ENCODE results near the gene MLH3.
"Not testable (repeated sequence)": the region's sequence is repeated elsewhere in the genome, so short reads cannot be mapped to it uniquely, and the experiment has no call there.

The MLH3 gene

GRCh38 chr14:75067765-75068164, 16.5 kb upstream of the MLH3 start:
- DNase-seq (ENCODE audit: extremely low read depth in 1 of 2, low read depth in 1 of 2), result not testable (repeated sequence)

- no peak for DNase-seq (ENCODE audit: extremely low read depth in 1 of 2, low read depth in 1 of 2)
Measured at GRCh38 chr14:75067212-75067611, 15.9 kb upstream of the MLH3 start.

GRCh38 chr14:75066691-75067090, 15.4 kb upstream of the MLH3 start:
- DNase-seq (ENCODE audit: extremely low read depth in 1 of 2, low read depth in 1 of 2), result no peak

GRCh38 chr14:75064205-75064567, 12.9 kb upstream of the MLH3 start:
- DNase-seq (ENCODE audit: extremely low read depth in 1 of 2, low read depth in 1 of 2), result no peak

GRCh38 chr14:75063491-75064204, 12.4 kb upstream of the MLH3 start, which contains the start of gene ACYP1:
ACYP1 (minus strand) TSS chr14:75064024; CDS start chr14:75063553, 471 bp downstream.
- peak; percentile 55 to 79 for DNase-seq (ENCODE audit: extremely low read depth in 1 of 2, low read depth in 1 of 2)

GRCh38 chr14:75063013-75063412, 11.7 kb upstream of the MLH3 start:
- no peak for DNase-seq (ENCODE audit: extremely low read depth in 1 of 2, low read depth in 1 of 2)

- no peak for DNase-seq (ENCODE audit: extremely low read depth in 1 of 2, low read depth in 1 of 2)
Measured at GRCh38 chr14:75060420-75060819, 9.2 kb upstream of the MLH3 start.

GRCh38 chr14:75059642-75060041, 8.4 kb upstream of the MLH3 start:
- DNase-seq (ENCODE audit: extremely low read depth in 1 of 2, low read depth in 1 of 2), result no peak

GRCh38 chr14:75054421-75054820, 3.2 kb upstream of the MLH3 start:
- no peak for DNase-seq (ENCODE audit: extremely low read depth in 1 of 2, low read depth in 1 of 2)

GRCh38 chr14:75053396-75054291, 2.4 kb upstream of the MLH3 start:
- no peak for DNase-seq (ENCODE audit: extremely low read depth in 1 of 2, low read depth in 1 of 2)

- no peak for DNase-seq (ENCODE audit: extremely low read depth in 1 of 2, low read depth in 1 of 2)
Measured at GRCh38 chr14:75051556-75051899, 261 bp upstream of the MLH3 start.

- no peak for DNase-seq (ENCODE audit: extremely low read depth in 1 of 2, low read depth in 1 of 2)
Measured at GRCh38 chr14:75049731-75050201, 1.5 kb downstream of the MLH3 start.

- DNase-seq (ENCODE audit: extremely low read depth in 1 of 2, low read depth in 1 of 2), result no peak
Measured at GRCh38 chr14:75049136-75049535, 2.1 kb downstream of the MLH3 start.

- no peak for DNase-seq (ENCODE audit: extremely low read depth in 1 of 2, low read depth in 1 of 2)
Measured at GRCh38 chr14:75048101-75048500, 3.2 kb downstream of the MLH3 start.

- DNase-seq (ENCODE audit: extremely low read depth in 1 of 2, low read depth in 1 of 2), result no peak
Measured at GRCh38 chr14:75047506-75047905, 3.8 kb downstream of the MLH3 start.

- no peak for DNase-seq (ENCODE audit: extremely low read depth in 1 of 2, low read depth in 1 of 2)
Measured at GRCh38 chr14:75046899-75047298, 4.4 kb downstream of the MLH3 start.

- DNase-seq (ENCODE audit: extremely low read depth in 1 of 2, low read depth in 1 of 2), result no peak
Measured at GRCh38 chr14:75046275-75046674, 5.0 kb downstream of the MLH3 start.

- no peak for DNase-seq (ENCODE audit: extremely low read depth in 1 of 2, low read depth in 1 of 2)
Measured at GRCh38 chr14:75044752-75045151, 6.5 kb downstream of the MLH3 start.

GRCh38 chr14:75044322-75044721, 6.9 kb downstream of the MLH3 start:
- DNase-seq (ENCODE audit: extremely low read depth in 1 of 2, low read depth in 1 of 2), result no peak

GRCh38 chr14:75042035-75042434, 9.2 kb downstream of the MLH3 start:
- DNase-seq (ENCODE audit: extremely low read depth in 1 of 2, low read depth in 1 of 2), result no peak

GRCh38 chr14:75041613-75042012, 9.7 kb downstream of the MLH3 start:
- no peak for DNase-seq (ENCODE audit: extremely low read depth in 1 of 2, low read depth in 1 of 2)

- no peak for DNase-seq (ENCODE audit: extremely low read depth in 1 of 2, low read depth in 1 of 2)
Measured at GRCh38 chr14:75040959-75041358, 10.3 kb downstream of the MLH3 start.
